Panc1 (cell line): ENCODE data around the gene PEAR1.

Source experiments
- POLR2AphosphoS5 ChIP-seq: IDR thresholded peaks from 2 replicates; pipeline ENCODE4 v1.6.1; 2012; ENCODE audit warnings: mild to moderate bottlenecking, low read depth, low read length, moderate library complexity
- SIN3A ChIP-seq: IDR thresholded peaks from 2 replicates; pipeline ENCODE4 v1.6.1; 2012; ENCODE audit warnings: low read depth, mild to moderate bottlenecking, low read length, moderate library complexity, borderline replicate concordance; ENCODE audit not compliant: insufficient read depth
- TCF7L2 ChIP-seq: IDR thresholded peaks from 2 replicates; pipeline ENCODE4 v1.6.1; 2011; ENCODE audit warnings: mild to moderate bottlenecking, low read depth, low read length, inconsistent platforms
- TF ChIP-seq, protein P1 (sequence below): fragments of 450-650 bp; IDR thresholded peaks from 2 replicates; pipeline ENCODE4 v1.5.1; 2017; ENCODE audit warnings: mild to moderate bottlenecking

DNA sequence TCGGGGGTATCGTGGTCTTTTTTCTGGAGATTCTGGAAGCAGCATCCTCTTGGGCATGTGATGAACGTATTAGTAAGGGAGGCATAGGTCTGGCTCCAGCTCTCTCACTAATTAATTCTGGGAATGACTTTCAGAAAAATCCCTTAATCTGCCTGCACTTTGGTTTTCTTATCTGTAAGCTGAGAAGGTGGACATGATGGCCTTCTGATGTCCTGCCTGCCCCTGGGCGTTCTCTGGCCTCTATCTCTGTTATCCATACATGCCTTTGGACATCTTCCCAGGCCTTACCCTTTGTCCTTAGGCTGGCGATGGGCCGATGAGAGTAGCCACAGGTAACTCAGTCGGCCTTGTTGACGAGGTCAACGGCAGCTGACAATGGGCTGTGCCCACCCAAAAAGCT lies 24.1 kb upstream of the PEAR1 start:
- TF ChIP-seq, protein P1, sequence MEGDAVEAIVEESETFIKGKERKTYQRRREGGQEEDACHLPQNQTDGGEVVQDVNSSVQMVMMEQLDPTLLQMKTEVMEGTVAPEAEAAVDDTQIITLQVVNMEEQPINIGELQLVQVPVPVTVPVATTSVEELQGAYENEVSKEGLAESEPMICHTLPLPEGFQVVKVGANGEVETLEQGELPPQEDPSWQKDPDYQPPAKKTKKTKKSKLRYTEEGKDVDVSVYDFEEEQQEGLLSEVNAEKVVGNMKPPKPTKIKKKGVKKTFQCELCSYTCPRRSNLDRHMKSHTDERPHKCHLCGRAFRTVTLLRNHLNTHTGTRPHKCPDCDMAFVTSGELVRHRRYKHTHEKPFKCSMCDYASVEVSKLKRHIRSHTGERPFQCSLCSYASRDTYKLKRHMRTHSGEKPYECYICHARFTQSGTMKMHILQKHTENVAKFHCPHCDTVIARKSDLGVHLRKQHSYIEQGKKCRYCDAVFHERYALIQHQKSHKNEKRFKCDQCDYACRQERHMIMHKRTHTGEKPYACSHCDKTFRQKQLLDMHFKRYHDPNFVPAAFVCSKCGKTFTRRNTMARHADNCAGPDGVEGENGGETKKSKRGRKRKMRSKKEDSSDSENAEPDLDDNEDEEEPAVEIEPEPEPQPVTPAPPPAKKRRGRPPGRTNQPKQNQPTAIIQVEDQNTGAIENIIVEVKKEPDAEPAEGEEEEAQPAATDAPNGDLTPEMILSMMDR = no peak
- no peak for TF ChIP-seq POLR2AphosphoS5
- TF ChIP-seq TCF7L2 = no peak
- no peak for TF ChIP-seq SIN3A
